Keratinocyte (primary cell): ENCODE results near the gene CD34.

Experiments used
- EZH2 ChIP-seq: IDR thresholded peaks from one replicate; pipeline ENCODE4 v1.6.1; 2012; ENCODE audit warnings: inconsistent platforms, mild to moderate bottlenecking, low read length, moderate library complexity
- TF ChIP-seq, protein P1 (sequence below), 3 experiments: IDR thresholded peaks in 1 of 3; conservative IDR thresholded peaks in 1 of 3; optimal IDR thresholded peaks in 1 of 3; 2 replicates in 2 of 3; 3 replicates in 1 of 3; pipeline versions ENCODE3 to v1.5.1; 2011; ENCODE audit warnings: low read length in 3 of 3, mild to moderate bottlenecking in 3 of 3, moderate library complexity in 2 of 3, control low read depth in 1 of 3, inconsistent platforms in 1 of 3; ENCODE audit not compliant: insufficient read depth in 2 of 3; ENCODE audit errors: extremely low read depth in 1 of 3

DNA sequence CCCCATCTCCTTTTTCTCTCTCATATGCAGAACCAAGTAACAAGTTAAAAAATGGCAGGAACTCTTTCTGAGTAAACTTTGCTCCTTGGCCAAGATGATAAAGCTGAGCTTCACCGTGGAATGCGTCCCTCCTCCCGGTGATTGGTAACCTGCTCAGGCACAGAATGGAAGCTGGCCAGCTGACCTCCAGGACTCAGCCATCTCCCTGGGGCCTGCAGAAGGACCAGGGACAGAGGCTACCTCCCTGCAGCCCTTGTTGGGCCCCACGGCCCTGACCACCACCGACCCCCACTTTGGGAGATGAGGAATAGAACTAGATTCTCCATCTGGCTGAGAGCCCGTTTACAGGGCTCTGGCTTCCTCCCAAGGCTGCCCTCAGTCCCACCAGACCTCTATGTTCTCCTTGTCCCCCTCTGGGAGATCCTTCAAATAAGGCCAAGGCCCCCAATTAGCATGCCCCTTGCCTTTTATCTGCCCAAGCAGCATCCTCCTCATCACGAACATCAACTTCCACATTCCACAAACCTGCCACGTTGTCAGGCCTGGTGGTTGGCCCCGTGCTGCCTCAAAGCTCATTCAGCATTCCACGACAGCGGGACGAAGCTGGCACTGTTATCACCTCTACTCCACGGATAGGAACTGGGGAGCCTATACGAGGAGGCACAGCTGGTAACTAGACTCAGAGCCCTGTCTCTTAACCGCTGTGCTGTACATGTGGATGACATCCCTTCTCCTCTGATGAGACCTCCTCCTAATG lies 74.2 kb downstream of the CD34 start:
- TF ChIP-seq, protein P1, sequence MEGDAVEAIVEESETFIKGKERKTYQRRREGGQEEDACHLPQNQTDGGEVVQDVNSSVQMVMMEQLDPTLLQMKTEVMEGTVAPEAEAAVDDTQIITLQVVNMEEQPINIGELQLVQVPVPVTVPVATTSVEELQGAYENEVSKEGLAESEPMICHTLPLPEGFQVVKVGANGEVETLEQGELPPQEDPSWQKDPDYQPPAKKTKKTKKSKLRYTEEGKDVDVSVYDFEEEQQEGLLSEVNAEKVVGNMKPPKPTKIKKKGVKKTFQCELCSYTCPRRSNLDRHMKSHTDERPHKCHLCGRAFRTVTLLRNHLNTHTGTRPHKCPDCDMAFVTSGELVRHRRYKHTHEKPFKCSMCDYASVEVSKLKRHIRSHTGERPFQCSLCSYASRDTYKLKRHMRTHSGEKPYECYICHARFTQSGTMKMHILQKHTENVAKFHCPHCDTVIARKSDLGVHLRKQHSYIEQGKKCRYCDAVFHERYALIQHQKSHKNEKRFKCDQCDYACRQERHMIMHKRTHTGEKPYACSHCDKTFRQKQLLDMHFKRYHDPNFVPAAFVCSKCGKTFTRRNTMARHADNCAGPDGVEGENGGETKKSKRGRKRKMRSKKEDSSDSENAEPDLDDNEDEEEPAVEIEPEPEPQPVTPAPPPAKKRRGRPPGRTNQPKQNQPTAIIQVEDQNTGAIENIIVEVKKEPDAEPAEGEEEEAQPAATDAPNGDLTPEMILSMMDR (optimal IDR thresholded peaks at IDR 0.05 in 1 of 3, IDR thresholded peaks at IDR 0.05 in 1 of 3, conservative IDR thresholded peaks at IDR 0.05 in 1 of 3; ENCODE audit: extremely low read depth in 1 of 3, insufficient read depth in 2 of 3, low read length in 3 of 3), result no peak
- TF ChIP-seq EZH2, result no peak
